HEK293 (cell line): ENCODE results near the gene CHST9.

Experiments
- CTCF ChIA-PET: fragments of 350-600 bp; formaldehyde crosslinking; extraction: SDS; loops from one replicate; lab custom pipeline; 2021; ENCODE audit warnings: antibody characterized with exemption; lab: Yijun Ruan, JAX
- POLR2A ChIA-PET: fragments of 300-600 bp; formaldehyde crosslinking; extraction: SDS; loops from one replicate; lab custom pipeline; 2020; ENCODE audit warnings: antibody characterized with exemption, inconsistent platforms; lab: Yijun Ruan, JAX
- H3K27ac ChIP-seq: fragments of 200-500 bp; sonication (Bioruptor generic); 2 replicates; pipeline ENCODE4 v1.5.1; 2014; ENCODE audit warnings: low read depth, low read length, control low read depth, inconsistent platforms; ENCODE audit errors: extremely low read depth
- H3K36me3 ChIP-seq, 2 experiments: fragments of 200-500 bp in 1 of 2; sonication (Bioruptor generic) in 1 of 2; 1 replicate in 1 of 2; 2 replicates in 1 of 2; pipeline ENCODE4 v1.5.1; 2014 to 2017; ENCODE audit warnings: inconsistent platforms in 2 of 2, low read length in 2 of 2; ENCODE audit not compliant: control insufficient read depth in 2 of 2, insufficient read depth in 1 of 2
- H3K4me1 ChIP-seq: fragments of 200-500 bp; sonication (Bioruptor generic); 2 replicates; pipeline ENCODE4 v1.5.1; 2014; ENCODE audit warnings: mild to moderate bottlenecking, low read length, inconsistent platforms; ENCODE audit not compliant: control insufficient read depth, insufficient read depth
- H3K4me3 ChIP-seq: 2 replicates; pipeline ENCODE4 v1.5.1; 2011; ENCODE audit warnings: low read depth, mild to moderate bottlenecking, control low read depth, low read length, moderate library complexity
- H3K9me3 ChIP-seq: fragments of 200-500 bp; sonication (Bioruptor generic); 2 replicates; pipeline ENCODE4 v1.5.1; 2014; ENCODE audit warnings: low read depth, low read length, inconsistent platforms; ENCODE audit not compliant: control insufficient read depth, insufficient read depth
- KLF8 ChIP-seq: fragments of 450-650 bp; formaldehyde crosslinking; IDR thresholded peaks from 2 replicates; pipeline ENCODE4 v1.5.1; 2016; ENCODE audit warnings: missing biosample characterization, missing genetic modification characterization
- PATZ1 ChIP-seq: fragments of 450-650 bp; formaldehyde crosslinking; IDR thresholded peaks from 2 replicates; pipeline ENCODE4 v1.5.1; 2016; ENCODE audit warnings: missing biosample characterization, missing genetic modification characterization
- REST ChIP-seq: fragments of 450-650 bp; formaldehyde crosslinking; IDR thresholded peaks from 2 replicates; pipeline ENCODE4 v1.5.1; 2016; ENCODE audit warnings: missing biosample characterization, missing genetic modification characterization
- SALL2 ChIP-seq: fragments of 450-650 bp; formaldehyde crosslinking; IDR thresholded peaks from 2 replicates; pipeline ENCODE4 v1.5.0; 2017; ENCODE audit warnings: missing biosample characterization, mild to moderate bottlenecking, missing genetic modification characterization, borderline replicate concordance
- SP7 ChIP-seq: fragments of 450-650 bp; formaldehyde crosslinking; IDR thresholded peaks from 2 replicates; pipeline ENCODE4 v1.5.1; 2016; ENCODE audit warnings: missing biosample characterization, missing genetic modification characterization
- TRIM28 ChIP-seq: IDR thresholded peaks from 2 replicates; pipeline ENCODE4 v1.6.1; 2011; ENCODE audit warnings: low read length, control low read depth, borderline replicate concordance
- ZBTB10 ChIP-seq: fragments of 450-650 bp; formaldehyde crosslinking; IDR thresholded peaks from 2 replicates; pipeline ENCODE4 v1.5.1; 2016; ENCODE audit warnings: missing biosample characterization, missing genetic modification characterization
- ZBTB49 ChIP-seq: fragments of 450-650 bp; formaldehyde crosslinking; IDR thresholded peaks from 2 replicates; pipeline ENCODE4 v1.5.1; 2016; ENCODE audit warnings: missing biosample characterization, missing genetic modification characterization, low read depth
- ZNF140 ChIP-seq: fragments of 450-650 bp; formaldehyde crosslinking; IDR thresholded peaks from 2 replicates; pipeline ENCODE4 v1.5.1; 2016; ENCODE audit warnings: missing biosample characterization, missing genetic modification characterization
- ZNF16 ChIP-seq: fragments of 450-650 bp; formaldehyde crosslinking; IDR thresholded peaks from 2 replicates; pipeline ENCODE4 v1.5.1; 2016; ENCODE audit warnings: low read depth, missing biosample characterization, missing genetic modification characterization
- ZNF223 ChIP-seq: fragments of 450-650 bp; formaldehyde crosslinking; IDR thresholded peaks from 2 replicates; pipeline ENCODE4 v1.5.1; 2016; ENCODE audit warnings: missing biosample characterization, missing genetic modification characterization
- ZNF266 ChIP-seq: fragments of 450-650 bp; formaldehyde crosslinking; IDR thresholded peaks from 2 replicates; pipeline ENCODE4 v1.5.1; 2016; ENCODE audit warnings: missing biosample characterization, missing genetic modification characterization, low read depth
- ZNF404 ChIP-seq: fragments of 450-650 bp; formaldehyde crosslinking; IDR thresholded peaks from 2 replicates; pipeline ENCODE4 v1.5.1; 2017; ENCODE audit warnings: missing biosample characterization, missing genetic modification characterization
- ZNF530 ChIP-seq: fragments of 450-650 bp; formaldehyde crosslinking; IDR thresholded peaks from 2 replicates; pipeline ENCODE4 v1.5.1; 2016; ENCODE audit warnings: low read depth, missing biosample characterization, missing genetic modification characterization
- ZNF555 ChIP-seq: fragments of 450-650 bp; formaldehyde crosslinking; conservative IDR thresholded peaks from 2 replicates; pipeline ENCODE4 v1.5.1; 2017; ENCODE audit warnings: missing biosample characterization, mild to moderate bottlenecking, missing genetic modification characterization, inconsistent platforms
- ZNF580 ChIP-seq: fragments of 450-650 bp; formaldehyde crosslinking; IDR thresholded peaks from 2 replicates; pipeline ENCODE4 v1.5.1; 2016; ENCODE audit warnings: missing biosample characterization, missing genetic modification characterization

CHST9 gene

GRCh38 chr18:26989842-26990241 is 195.3 kb downstream of the CHST9 start (continued):
- TF ChIP-seq ZBTB10 (tag by site-specific recombination) (no peak), ZNF404 (no peak), ZNF223 (tag by site-specific recombination) (no peak), ZNF266 (tag by site-specific recombination) (no peak), ZNF555 (tag by site-specific recombination) (no peak), ZNF140 (tag by site-specific recombination) (no peak), ZNF580 (tag by site-specific recombination) (no peak), PATZ1 (tag by site-specific recombination) (no peak), ZNF530 (tag by site-specific recombination) (no peak), SALL2 (tag by site-specific recombination) (no peak), ZBTB49 (tag by site-specific recombination) (no peak)

- POLR2A ChIA-PET: no interaction called here
- no peaks in the 10 kb centered on the region for H3K9me3 ChIP-seq
- no peak overlapping the region for H3K27ac ChIP-seq
- no peak overlapping the region for H3K4me3 ChIP-seq
- no peaks in the 10 kb centered on the region for H3K4me1 ChIP-seq
- no peaks in the 10 kb centered on the region for H3K36me3 ChIP-seq
- CTCF ChIA-PET: no interaction called here
- TF ChIP-seq KLF8 (no peak), ZNF16 (tag by site-specific recombination) (no peak), TRIM28 (peak; percentile 52; the same call in 1 of the 2 replicates), REST (no peak), SP7 (0 out of 2 replicates have a peak, but pooled peaks have one; percentile 35)
Observed at GRCh38 chr18:26981360-26982082, 203.6 kb downstream of the CHST9 start.
